ENCODE data around the gene LRP1B. TPM values are rescaled to one million over a fixed set of nuclear protein-coding genes. Genes with fewer than 3 reads are reported as not detected.

LRP1B gene
- total RNA-seq, 4 donors from 2014 or later, result 37.1 to 82.7 (median 50.9) TPM

GRCh38 chr2:140855471-140855870, 1275.3 kb downstream of the LRP1B start:
- 90 to 96% methylated on average over 2 of the region's 2 CpGs for WGBS, 2 donors
- DNase-seq, result no peak
- H3K9me3 ChIP-seq, result no peaks in the 10 kb centered on the region
- H3K27me3 ChIP-seq, result no peaks in the 10 kb centered on the region
- H3K4me1 ChIP-seq, result no peaks in the 10 kb centered on the region
- H3K36me3 ChIP-seq, result no peaks in the 10 kb centered on the region
- TF ChIP-seq, protein P1, sequence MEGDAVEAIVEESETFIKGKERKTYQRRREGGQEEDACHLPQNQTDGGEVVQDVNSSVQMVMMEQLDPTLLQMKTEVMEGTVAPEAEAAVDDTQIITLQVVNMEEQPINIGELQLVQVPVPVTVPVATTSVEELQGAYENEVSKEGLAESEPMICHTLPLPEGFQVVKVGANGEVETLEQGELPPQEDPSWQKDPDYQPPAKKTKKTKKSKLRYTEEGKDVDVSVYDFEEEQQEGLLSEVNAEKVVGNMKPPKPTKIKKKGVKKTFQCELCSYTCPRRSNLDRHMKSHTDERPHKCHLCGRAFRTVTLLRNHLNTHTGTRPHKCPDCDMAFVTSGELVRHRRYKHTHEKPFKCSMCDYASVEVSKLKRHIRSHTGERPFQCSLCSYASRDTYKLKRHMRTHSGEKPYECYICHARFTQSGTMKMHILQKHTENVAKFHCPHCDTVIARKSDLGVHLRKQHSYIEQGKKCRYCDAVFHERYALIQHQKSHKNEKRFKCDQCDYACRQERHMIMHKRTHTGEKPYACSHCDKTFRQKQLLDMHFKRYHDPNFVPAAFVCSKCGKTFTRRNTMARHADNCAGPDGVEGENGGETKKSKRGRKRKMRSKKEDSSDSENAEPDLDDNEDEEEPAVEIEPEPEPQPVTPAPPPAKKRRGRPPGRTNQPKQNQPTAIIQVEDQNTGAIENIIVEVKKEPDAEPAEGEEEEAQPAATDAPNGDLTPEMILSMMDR (IDR thresholded peaks at IDR 0.05), result no peak
- no peak overlapping the region for H3K27ac ChIP-seq
- intact Hi-C loops (cut with DNase I), result no loop called here
- H3K4me3 ChIP-seq (replicated peaks in 1 of 3), result no peak overlapping the region

DNA sequence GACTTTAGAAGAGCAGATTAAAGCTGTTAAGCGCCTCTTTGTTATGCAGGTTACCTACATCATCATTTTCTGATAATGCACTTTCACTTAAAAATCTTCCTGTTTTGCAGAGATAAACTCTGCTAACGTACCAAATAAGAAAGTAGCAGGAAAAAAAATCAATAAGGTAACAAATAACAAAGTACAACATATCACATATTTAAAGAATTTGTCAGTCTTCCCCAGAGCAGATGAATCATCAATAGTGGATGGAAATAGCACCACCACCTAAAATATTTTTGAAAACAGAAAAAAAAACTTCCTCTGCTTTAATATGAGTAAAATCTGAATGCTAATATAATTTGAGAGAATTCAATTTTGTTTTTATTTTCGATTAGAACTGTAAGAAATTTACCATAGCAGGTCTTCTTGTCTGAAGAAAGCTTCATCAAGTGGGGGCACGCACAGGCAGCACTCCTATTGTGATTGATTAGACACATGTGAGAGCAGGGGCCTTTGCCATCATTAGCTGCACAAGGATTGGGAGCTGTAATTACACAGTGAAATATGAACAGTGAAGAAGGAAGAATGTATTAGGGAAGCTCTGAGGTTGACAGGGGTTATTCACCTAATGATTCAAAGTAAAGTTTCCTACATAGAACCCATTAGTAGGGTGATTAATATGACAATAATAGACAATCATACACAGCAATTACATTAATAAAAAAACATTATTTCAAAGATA, 1279.4 kb downstream of the LRP1B start:
- H3K36me3 ChIP-seq, result no peaks in the 10 kb centered on the region
- no peak overlapping the region for H3K4me3 ChIP-seq (replicated peaks in 1 of 3)
- H3K27me3 ChIP-seq, result no peaks in the 10 kb centered on the region
- no peaks in the 10 kb centered on the region for H3K9me3 ChIP-seq
- TF ChIP-seq, protein P1 (IDR thresholded peaks at IDR 0.05), result no peak
- no peak for TF ChIP-seq POLR2A (IDR thresholded peaks at IDR 0.05)
- H3K4me1 ChIP-seq, result no peaks in the 10 kb centered on the region
- DNase-seq, result no peak
- 84 to 89% methylated on average over 4 of the region's 4 CpGs for WGBS, 2 donors
- intact Hi-C loops (cut with DNase I), result no loop called here
- H3K27ac ChIP-seq, result no peak overlapping the region

DNA sequence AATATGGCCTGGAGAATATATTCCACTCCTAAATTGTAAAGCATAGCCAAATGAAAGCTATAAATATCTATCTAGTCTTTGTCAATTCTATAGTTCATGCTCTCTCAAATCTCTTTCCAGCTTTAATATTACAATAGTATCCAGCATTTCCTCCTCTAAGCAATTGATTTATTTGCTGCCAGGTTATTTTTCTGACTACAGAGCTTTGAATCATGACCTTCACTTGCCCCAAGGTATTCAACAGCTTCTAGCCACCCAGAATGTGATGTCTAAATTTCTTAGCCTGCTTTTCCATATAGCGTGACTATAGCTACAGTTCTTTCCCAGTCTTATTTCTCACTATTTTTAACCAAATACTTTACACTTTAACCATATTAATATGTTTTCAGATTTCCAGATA, 1287.6 kb downstream of the LRP1B start:
- DNase-seq, result no peak
- H3K4me3 ChIP-seq (replicated peaks in 1 of 3), result no peak overlapping the region
- 92 to 94% methylated on average over 1 of the region's 1 CpG for WGBS, 2 donors
- no peaks in the 10 kb centered on the region for H3K4me1 ChIP-seq
- TF ChIP-seq, protein P1 (IDR thresholded peaks at IDR 0.05), result no peak
- no peak for TF ChIP-seq POLR2A (IDR thresholded peaks at IDR 0.05)
- H3K27me3 ChIP-seq, result no peaks in the 10 kb centered on the region
- no peak overlapping the region for H3K27ac ChIP-seq
- no peaks in the 10 kb centered on the region for H3K9me3 ChIP-seq
- no peaks in the 10 kb centered on the region for H3K36me3 ChIP-seq
- intact Hi-C loops (cut with DNase I), result no loop called here

GRCh38 chr2:140842110-140842509, 1288.7 kb downstream of the LRP1B start:
- Histone ChIP-seq H3K4me1 (no peaks in the 10 kb centered on the region), H3K36me3 (no peaks in the 10 kb centered on the region), H3K4me3 (replicated peaks in 1 of 3) (no peak overlapping the region), H3K9me3 (no peaks in the 10 kb centered on the region), H3K27ac (no peak overlapping the region), H3K27me3 (no peaks in the 10 kb centered on the region)
- no peak for TF ChIP-seq POLR2A (IDR thresholded peaks at IDR 0.05)
- TF ChIP-seq, protein P1 (IDR thresholded peaks at IDR 0.05), result no peak
- DNase-seq, result no peak
- intact Hi-C loops (cut with DNase I), result no loop called here
- 82 to 88% methylated on average over 3 of the region's 3 CpGs for WGBS, 2 donors

DNA sequence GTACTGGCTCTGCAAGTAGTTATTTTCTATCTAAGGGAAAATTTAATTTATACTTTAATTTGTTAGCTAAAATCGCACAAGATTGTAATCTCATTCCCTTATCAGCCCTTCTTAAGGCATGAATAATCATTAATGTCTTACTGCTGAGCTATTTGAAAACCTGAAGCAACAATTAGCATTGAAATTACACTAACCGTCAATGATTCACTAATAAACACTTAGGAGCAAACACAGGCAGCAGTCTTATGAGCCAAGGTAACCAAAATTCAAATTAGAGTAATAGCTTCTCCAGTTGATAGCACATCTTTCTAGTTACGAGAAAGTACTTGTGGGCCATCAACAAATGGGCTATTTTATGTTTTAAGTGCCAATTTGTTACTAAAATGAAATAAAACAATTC, 1289.7 kb downstream of the LRP1B start:
- Histone ChIP-seq H3K9me3 (no peaks in the 10 kb centered on the region), H3K27ac (no peak overlapping the region), H3K4me1 (no peaks in the 10 kb centered on the region), H3K4me3 (replicated peaks in 1 of 3) (no peak overlapping the region), H3K36me3 (no peaks in the 10 kb centered on the region), H3K27me3 (no peaks in the 10 kb centered on the region)
- DNase-seq, result no peak
- TF ChIP-seq POLR2A (IDR thresholded peaks at IDR 0.05), result no peak
- TF ChIP-seq, protein P1 (IDR thresholded peaks at IDR 0.05), result no peak
- WGBS, 2 donors, result 58 to 59% methylated on average over 3 of the region's 3 CpGs
- intact Hi-C loops (cut with DNase I), result no loop called here

Data from thyroid gland (tissue), 4 donors.